NOMO-1 treated with dmso at 0.1 percent for 144 hours (cell line): ENCODE measurements around the gene ZNF280A.
"Not testable (repeated sequence)": the region's sequence is repeated elsewhere in the genome, so short reads cannot be mapped to it uniquely, and the experiment has no call there.

Experiments used
- DNase-seq: peaks from one replicate; lab custom pipeline; 2025; ENCODE audit not compliant: unreplicated experiment; lab: John Stamatoyannopoulos, UW

Gene ZNF280A

DNA sequence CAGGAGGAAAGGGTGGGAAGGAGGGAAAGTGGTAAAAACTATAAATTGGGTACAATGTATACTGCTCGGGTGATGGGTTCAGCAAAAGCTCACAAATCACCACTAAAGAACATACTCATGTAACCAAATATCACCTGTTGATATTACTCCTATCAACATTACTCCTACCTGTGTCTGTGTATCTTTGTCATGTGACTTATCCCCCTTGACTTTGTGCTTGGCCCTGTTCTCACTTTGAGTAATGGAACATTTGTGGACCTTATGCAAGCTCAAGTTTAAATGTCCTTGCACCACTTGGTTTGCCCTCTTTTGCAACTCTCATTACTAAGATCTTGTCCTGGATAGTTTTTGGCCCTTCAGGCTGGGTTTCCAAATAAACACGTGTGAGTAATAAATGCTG, 50.5 kb downstream of the ZNF280A start:
- DNase-seq: no peak

DNA sequence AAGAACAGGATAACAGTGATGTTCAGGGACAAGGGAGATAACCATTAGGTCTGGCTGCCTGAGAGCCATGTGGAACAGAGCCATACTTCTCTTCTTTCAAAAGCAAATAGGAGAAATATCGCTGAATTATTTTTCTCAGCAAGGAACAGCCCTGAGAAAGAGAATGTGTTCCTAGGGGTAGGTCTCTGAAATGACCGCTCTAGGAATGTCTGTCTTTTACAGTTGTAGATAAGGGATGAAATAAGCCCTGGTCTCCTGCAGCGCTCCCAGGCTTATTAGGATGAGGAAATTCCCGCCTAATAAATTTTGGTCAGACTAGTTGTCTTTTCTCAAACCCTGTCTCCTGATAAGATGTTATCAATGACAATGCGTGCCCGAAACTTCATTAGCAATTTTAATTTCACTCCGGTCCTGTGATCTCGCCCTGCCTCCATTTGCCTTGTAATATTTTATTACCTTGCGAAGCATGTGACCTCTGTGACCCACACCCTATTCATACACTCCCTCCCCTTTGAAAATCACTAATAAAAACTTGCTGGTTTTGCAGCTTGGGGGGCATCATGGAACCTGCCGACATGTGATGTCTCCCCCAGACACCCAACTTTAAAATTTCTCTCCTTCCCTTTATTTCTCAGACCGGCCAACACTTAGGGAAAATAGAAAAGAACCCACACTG, 51.1 kb downstream of the ZNF280A start:
- not testable (repeated sequence) for DNase-seq

DNA sequence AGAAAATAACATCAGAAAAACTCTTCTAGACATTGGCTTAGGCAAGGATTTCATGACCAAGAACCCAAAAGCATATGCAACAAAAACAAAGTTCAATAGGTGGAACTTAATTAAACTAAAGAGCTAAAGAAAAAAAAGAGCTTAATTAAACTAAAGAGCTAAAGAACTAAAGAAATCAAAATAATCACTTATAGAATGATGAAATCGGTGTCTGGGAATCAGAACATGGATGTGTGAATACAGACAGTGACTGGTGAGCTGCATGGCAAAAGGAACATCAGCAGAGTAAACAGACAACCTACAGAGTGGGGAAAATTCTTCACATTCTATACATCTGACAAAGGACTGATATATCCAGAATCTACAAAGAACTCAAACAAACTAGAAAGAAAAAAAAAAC, 53.0 kb downstream of the ZNF280A start:
- DNase-seq: no peak

DNA sequence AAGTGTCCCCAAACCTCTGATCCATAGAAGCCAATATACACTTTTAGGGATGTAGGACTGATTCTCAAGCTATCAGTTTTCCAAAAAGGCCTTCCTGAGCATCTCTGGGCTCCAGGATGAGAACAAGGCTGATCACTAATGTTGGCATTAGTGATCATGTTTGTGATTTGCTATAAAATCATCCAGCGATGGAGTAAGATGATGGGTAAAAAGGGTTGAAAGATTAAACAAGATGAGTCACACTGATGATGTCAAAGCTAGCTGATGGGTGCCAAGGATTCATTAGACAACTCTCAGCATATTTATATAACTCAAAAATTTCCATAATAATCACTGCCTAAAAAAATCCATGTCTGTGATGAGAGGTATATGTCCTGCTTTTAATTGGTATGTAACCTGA, 54.3 kb downstream of the ZNF280A start:
- DNase-seq: no peak

DNA sequence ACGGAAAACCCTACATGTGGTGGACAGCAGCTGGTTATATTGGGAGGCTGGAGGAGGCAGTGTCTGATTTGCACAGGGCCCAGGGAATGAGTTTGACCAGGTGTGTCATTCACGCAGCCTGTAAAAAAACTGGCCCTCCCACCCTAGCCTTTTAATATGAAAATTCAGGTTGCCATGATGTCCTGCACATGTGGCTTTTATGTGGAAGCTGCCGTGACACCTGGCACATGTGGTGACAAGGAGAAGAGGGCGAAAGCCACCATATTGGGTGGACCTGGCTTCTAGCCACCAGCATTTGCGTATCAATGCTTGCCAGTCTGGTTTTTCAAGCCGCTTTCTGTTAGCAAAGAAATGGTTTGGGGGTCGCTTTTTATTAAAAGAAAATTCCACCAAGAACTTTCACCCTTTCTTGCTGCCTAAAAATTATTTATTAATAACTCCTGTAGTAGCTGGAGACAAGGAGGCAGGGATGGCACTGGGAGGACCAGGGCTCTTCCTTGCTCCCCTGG, 54.9 kb downstream of the ZNF280A start:
- DNase-seq: no peak

DNA sequence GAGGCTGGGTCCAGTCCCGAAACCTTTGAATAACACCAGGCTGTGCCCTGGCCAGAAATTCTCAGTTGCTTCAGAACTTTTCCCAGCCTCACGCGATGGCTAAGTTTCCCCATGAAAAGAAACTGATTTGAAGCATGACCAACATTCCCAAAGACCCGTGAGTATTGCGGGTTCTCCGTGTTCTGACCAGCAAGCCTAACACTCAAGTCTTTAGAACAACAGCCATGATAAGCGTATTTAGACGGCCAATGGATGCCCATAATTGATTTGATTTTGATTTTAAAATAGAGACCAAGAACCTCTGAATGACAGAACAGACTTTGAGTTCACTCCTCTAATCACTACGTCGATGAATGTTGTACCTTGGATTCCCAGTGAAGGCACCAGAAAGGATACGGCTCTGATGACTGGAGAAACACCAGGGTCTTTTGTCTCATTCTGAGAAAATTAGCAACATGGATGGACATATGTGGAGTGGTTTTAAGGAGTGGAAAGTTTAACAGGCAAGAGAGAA, 55.5 kb downstream of the ZNF280A start:
- DNase-seq: no peak

DNA sequence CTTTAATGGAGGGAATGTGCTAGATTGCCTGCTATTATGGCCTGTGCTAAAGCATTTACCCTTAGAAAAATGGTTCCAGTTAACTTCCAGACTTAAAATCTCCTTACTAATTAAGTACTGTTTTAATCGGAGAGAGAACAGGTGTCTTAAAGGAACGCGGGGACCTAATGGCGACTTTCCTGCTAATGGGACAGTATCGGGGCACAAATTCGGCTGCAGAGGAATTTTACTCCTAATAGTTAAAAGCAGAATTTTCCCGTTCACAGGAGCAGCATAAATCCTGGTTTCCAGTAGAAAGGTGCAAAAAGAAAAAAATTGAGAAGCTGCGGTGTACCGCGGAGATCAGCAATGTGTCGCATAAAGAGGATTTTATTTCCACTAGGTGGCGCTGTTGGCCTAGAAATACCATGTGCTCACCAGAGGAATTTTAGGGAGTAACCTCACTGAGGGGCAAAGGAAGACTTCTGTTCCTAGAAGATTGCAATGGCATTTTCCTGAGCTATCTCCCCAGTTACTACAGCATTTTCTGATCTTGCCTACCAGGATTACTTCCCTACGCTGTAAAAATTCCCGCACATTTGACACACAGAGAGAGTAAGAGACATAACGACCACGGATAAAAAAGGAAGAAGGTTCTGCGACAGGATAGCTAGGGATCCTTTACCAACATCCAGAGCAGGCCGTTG, 56.1 kb downstream of the ZNF280A start:
- DNase-seq: peak; percentile 5
